GM21515 (cell line): Measurements from ENCODE around the gene LSMEM2.
"Not testable (repeated sequence)": the region's sequence is repeated elsewhere in the genome, so short reads cannot be mapped to it uniquely, and the experiment has no call there.

Experiments used
- ATAC-seq: cut with Tn5 transposase; IDR thresholded peaks from one replicate; pipeline ENCODE4 v1.9.1; 2021; ENCODE audit not compliant: unreplicated experiment

LSMEM2 gene

DNA sequence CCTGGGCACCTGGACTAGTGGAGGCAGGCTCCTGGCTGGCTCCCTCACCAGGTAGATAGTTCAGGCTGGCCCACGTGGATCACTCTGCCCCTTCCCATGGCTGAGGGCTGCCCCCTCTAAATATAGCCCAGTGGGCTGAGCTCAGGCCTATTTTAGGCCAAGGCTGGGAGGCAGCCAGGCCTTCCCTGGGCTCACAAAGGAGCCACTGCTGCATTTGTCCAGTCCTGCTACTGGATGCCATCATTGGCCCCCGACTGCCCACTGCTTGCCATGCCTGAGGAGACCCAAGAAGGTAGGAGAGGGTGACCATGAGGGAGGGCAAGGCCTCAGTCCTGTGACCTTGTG, at the start of gene LSMEM2:
Gene LSMEM2 (plus strand): TSS at position 208 of the 345 bp plus-strand sequence. CDS start 27 bp downstream, at position 235.
- no peak for ATAC-seq

DNA sequence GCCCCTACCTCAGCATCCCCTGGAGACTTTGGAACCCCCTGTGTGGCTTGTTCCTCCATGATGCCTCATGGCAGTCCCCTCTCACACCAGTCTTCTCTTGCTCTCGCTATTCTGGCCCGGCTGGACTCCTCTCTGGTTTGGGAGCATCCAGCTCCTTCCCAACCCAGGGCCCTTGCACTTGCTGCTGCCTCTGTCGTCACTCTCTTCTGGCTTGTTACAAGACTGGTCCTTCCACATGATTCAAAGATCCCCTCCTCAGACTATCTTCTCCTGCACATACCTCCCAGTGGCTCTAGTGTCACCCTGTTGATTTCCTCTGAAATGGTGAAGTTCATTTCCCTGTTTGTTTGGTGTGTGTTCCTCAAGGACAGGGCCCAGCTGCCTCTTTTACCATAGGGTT, 49.4 kb upstream of the LSMEM2 start:
- no peak for ATAC-seq

DNA sequence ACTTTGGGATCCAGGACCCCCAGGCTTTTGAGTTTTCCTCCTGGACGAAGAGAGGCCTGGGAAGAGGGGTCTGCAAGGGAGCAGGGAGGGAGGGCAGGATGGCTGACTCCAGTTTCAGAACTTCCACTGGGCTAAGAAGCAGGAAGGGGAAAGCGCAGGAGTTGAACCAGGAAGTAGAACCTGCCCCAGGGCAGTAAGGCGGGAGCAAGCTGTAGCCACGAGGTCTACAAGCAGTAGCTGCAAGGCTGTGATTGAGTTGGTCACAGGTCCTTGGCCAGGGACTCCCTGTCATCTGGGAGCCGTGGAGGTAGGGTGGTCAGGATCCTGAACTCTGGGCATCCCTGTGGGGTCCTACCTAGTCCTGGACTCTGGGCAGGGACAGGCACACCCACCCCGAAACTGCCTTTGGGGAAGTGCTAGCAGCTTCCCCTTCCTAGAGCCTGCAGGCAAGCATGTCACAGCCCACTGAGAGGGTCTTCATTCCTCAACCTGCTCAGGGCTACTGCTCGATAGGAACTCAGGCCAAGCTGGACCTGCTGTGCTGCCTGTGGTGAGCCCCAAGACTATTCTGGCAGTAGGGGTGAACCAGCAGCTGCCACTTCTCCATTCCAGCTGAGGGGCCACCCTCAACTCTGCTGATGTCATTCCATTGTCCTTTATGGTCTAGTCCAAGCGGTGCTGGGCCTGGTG, 48.6 kb upstream of the LSMEM2 start:
- ATAC-seq: no peak

DNA sequence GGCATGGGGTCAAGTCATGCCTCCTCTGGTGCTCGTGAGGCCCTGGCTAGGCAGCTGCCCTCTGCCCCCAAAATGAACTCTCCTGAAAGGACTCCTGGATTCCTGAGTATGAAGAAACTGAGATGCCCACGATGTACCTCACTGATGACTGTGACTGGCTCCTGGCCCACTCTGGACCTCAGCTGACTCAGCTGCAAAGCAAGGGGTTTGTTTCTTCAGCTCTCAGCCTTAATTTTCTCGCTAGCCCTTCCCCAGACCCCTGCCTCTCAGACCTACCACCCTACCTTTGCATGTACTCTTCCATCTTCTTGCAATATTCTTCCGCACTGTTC, 48.1 kb upstream of the LSMEM2 start:
- no peak for ATAC-seq

DNA sequence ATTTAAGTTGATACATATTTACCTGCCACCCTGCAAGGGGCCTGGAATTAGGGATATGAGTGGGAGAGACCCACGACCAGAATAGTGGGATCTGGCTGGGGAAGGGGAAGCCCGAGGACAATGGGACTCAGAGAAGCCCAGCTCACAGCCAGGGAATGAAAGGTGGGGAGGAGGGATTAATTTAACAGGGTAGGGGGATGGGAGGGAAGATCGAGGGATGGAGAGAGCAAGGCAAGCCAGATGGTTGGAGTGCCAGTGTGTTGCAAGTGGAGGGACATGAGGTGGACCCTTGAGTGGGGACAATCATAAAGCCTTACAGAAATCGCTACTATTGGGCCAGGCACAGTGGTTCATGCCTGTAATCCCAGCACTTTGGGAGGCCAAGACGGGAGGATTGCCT, 47.3 kb upstream of the LSMEM2 start:
- ATAC-seq: no peak

DNA sequence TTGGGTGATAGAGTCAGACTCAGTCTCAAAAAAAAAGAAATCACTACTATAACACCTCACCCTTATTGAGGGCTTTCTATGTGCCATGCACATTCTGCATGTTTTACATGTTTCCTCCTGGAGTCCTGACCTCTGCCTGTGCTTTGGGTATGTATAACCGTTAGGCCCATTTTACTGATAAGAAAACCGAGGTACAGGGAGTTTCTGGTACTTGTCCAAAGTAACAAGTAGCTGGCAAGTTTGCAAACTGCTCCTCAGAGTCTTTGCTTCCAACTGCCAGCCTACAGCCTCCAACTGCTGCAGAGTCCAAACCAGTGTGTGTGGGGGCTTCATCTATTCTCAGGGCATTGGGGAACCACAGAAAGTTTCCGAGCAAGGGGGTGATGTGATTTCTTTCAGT, 46.6 kb upstream of the LSMEM2 start:
- no peak for ATAC-seq

DNA sequence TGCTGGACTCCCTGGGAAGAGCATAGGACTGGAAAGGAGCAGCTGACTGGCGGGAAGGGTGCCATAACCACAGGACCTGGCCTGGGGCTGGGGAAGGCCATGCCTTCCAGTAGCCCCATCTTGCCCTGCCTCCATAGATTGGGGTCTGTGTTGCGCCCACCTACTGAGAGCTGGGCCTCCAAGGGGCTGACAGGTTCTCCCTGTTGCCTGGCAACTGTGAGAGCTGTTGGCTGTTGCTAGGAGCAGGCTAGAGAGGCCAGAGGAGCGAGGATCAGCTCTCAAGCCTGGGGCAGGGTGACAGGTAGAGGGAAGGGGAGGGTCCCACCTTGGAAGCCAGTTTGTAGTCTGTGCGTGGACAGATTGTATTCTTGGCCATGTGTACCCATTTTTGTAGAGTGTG, 45.7 kb upstream of the LSMEM2 start:
- no peak for ATAC-seq

DNA sequence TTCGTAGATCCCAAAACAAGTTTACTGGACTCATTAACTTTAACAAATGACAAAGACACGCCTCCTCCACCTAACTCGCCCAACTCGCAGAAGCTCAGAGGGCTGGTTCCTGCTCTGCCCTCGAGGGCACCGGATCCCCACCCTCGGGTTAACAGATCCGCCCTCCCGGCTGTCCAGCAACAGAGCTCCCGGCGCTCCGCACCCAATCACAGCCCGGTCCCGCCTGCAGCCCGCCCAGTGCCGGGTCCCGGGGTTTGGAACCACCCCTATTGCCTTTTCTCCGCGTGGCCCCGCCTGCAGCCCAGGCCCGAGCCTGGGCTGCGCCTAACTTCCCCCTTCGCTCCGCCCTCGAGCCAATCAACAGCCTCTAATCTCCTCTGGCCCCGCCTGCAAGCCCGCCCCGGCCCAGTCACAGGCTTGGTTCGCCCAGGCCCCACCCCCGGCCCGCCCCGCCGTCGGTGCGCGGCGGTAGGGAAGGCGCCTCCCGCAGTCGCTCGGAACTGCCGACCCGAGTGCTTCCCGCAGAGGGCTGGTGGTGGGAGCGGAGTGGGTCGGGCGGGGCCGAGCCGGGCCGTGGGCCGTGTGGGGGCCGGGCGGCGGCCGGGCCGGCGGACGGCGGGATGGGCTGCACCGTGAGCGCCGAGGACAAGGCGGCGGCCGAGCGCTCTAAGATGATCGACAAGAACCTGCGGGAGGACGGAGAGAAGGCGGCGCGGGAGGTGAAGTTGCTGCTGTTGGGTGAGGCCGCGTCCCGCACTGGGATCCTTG, 43.0 kb upstream of the LSMEM2 start, which contains the start of gene GNAI2:
Gene GNAI2 (plus strand): TSS at position 489 of the 768 bp plus-strand sequence. CDS start 132 bp downstream, at position 621.
- peak; percentile 92 for ATAC-seq

DNA sequence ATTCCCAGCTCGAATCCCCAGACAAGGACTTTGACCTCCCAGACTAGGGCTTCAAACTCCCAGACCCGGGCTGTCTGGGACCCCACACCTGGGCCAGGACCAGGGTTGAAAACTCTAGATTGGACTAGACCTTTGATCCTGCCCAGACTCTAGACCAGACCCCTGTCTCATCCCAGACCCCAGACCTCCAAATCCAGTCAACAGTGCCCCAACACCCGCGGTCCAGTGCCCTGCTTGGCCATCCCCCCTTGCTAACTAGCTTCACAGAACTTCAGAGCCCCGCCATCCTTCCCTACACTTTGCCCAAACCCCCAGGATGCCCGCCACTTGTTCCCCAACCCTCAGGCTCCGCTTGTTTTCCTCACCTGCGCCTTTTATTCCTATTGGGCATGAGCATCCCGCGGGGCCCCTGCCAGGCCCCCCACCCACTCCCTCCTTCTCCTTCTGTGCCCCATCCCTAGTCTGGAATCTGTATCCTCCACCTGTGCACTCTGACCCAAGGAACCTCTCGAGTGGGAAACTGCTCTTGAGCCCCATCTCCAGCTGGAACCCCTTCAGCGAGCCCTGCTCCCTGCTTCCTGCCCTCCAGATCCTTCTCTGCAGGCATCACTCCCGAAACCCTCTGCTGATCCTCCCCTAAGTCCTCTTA, 42.3 kb upstream of the LSMEM2 start:
- no peak for ATAC-seq

DNA sequence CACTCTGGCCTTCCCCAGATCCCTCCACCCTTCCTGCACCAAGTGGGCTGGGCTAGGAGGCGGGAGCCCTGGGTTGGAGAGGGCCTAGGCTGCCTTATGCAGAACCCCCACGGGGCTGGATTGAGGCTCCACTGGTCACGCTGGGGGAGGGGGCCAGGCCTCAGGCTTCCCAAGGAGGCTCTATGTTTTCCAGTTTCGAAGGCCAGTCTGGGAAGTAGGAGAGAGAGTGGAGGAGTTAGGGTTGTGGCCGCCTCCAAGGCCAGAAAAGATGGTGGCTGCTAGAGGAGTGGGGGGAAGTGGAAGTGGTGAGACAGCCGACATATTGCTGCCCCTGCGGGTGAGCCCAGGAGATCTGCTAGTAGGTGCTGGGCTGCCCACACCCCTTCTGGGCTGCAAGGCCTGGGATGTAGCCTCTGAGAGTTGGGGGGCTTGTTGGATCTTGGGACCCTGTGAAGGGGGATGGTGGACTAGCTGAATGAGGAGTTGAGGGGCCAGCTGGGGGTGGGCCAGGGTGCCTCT, 41.7 kb upstream of the LSMEM2 start:
- no peak for ATAC-seq

DNA sequence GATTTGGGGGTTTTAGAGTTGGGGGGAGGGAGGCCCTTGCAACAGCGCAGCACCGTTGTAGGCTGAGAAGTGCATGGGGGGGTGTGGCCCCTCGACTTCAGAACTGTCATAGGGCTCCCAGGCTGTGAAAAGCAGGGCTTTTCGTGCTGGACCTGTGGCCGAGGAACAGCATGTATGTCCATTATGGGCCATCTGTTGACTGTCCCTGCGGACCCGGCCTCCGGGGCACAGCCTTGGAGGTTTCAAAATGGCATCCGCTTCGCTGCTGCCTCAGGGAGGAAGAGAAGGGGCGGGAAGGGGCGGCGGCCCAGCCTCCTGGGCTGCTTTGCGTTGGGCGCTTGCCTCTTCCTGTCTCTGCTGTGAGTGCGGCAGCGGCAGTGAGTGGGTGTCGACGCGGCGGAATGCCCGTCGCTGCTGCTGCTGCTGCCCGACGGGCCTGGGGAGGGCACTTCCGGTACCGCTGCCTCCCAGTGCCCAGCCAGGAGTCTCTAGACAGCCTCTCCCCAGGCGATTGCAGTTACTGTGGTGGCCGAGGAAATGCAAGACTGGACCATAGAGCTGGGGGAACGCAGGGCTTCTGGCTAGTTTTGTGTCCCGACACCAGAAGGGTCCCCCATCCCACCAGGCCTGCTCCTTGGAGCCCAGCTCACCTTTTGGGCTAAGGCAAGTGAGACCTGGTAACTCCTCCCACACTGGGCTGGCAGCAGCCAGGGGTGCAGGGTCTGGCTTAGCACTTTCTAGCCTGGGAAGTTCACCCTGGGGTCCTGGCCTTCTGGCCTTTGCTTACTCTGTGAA, 40.9 kb upstream of the LSMEM2 start:
- peak; percentile 27 for ATAC-seq

DNA sequence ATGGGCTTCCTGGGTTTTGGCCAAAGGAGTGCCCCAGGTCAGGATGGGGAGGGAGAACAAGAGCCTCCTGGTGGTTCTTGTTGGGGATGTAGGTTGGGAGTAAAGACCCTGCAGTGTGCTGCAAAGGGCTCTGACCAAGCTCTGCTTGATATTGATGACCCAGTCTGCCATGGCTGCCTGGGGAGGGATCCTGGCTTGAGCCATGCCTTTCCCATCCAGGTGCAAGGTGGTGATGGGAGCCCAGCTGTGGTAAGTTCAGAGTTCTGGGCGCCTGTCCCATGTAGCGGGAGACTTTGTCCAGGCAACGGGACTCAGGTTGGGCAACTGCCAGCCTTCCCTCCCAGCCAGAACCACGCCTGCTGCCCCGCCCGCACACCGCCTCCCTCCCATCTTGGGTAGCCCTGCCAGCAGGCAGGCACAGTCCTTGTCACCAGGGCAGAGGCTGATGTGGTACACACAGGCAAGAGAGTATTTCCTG, 40.3 kb upstream of the LSMEM2 start:
- ATAC-seq: no peak

DNA sequence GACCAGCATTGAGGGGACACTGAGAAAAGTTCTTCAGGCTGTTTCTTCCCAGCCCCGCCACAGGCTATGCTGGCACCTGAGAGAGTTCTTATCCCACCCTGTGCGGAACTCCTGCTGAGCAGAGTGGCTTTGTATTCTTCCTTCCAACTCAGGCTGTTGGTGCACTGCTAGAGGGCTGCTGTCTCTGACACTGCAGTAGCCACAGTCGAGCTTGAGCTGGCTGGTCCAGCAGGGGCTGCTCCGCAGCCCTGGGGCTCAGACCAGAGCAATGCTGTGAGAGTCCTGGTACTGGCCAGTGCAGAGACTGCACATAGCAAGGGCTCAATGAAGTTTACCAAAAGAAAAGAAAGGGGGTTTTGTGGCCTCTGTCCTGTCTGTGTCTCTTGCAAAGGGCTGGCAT, 39.2 kb upstream of the LSMEM2 start:
- no peak for ATAC-seq

DNA sequence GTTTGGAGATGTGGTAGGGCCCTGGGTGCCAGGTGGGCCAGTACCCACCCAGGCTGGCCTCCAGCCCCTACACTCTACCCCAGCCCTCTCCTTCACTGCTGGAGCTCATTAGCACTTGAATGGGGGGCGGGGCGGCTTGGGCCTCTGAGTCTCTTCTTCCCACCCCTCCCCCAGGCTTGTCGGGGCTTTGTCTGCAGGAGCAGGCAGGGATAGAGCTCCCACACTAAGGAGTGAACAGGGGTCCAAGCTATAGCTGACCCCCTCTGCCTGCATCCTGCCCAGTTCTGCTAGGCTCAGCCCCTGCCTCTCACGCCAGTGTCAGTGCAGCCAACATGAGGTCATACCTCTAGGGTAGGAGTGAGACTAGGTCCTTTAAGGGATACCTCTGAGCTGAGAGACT, 37.7 kb upstream of the LSMEM2 start:
- no peak for ATAC-seq

DNA sequence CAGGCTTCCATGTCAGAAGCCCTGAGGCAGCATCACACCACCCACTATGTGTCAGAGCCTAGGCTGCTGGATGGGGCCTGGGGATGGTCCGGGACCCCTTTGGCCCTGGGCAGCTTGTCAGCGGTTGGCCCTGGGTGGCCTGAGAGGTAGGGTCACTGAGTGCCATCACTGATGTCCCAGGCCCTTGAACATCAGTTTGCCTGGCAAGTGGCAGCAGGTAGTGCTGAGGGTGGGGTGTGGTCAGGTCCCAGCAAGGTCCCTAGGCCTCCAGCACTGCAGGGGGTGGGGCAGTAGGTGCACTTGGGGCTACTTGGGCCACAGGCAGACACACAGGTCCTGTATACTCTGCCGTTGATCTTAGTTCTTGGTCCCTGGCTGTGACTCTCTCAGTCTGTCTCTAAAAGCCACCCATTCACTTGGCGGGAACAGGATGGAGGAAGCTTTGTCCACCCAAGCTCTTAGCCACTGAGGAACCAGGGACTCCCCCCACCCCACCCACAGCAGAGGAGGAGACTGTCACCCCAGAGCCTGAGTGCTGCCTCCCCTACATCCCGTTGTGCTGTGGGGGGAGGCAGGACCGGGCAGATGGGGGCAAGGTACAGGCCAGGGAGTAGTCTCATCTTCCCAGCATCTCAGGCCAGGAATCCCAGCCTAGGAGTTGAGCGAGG, 37.0 kb upstream of the LSMEM2 start:
- ATAC-seq: no peak

DNA sequence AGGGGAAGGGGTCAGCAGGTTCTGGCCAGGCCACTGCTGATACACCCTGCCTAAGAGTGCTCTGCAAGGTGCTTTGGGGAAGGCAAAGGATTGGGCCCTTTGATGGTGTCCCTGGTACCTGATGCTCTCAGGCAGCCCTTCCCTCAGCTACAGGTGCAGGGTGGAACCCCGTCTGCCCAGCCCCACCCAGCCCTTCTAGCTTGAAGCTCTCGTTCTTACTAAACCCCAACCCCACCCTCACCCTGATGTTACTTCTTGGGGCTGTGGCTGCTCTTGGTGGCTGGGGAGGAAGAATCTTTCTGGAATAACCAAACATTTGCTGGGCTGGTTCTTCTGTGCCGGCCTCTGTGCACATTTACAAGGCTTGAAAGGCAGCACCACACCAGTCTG, 36.5 kb upstream of the LSMEM2 start:
- ATAC-seq: no peak

DNA sequence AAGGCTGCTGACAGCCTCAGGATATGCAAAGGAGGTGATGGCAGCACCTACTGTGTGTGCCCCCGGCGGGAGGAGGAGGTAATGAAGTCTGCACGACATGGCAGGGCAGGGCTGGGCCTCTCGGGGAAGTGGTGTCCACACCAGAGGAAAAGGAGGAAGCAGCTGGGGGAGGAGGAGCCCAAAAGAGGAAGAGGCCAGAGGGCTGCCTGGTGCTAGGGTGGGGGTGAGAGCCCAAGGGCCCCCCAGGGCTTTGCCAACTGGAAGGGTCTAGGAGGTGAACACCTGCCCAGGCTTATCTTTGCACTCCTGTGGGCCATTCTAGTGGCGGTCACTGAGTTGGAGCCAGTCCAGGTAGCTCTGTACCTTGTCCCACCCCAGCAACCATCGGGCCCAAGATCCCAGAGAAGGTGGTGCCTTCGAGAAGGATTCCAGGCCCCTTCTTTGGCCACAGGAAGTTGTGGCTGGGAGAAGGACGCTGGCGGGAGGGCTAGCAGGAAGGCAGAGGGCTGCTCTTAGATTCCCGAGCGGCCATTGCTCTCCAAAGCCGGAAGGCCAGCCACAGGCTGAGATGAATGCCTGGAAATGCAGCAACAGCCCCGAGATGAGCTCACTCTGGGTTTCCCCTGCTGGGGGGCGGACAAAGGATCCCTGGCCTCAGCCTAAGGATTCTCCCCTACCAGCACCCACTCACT, 35.9 kb upstream of the LSMEM2 start:
- ATAC-seq: no peak

DNA sequence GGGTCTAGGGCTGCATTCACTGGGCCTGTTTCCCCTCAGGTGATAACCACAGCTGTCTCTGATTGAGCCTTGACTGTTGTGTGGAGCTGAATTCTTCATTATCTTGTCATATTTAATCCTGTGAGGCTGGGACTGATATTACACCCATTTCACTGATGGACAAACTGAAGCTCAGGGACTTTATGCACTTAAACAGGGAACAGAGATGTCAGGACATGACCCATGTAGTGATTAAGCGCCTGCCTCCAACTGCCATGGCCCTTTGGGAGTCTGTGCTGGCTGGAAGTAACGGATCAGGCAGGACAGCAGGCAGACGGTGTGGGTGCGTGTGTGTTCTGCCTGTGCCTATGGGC, 35.4 kb upstream of the LSMEM2 start:
- no peak for ATAC-seq

DNA sequence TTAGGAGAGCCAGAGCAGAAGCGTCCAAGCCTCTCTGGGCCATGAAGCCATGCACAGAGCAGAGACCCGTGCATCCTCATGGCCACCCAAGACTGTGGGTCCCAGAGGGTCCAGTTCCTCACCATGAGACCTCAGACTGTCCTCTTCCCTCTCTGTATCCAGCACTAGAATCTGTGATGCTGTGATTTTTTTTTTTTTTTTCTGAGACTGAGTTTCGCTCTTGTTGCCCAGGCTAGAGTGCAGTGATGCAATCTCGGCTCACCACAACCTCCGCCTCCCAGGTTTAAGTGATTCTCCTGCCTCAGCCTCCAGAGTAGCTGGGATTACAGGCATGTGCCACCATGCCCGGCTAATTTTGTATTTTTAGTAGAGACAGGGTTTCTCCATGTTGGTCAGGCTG, 34.1 kb upstream of the LSMEM2 start:
- not testable (repeated sequence) for ATAC-seq

DNA sequence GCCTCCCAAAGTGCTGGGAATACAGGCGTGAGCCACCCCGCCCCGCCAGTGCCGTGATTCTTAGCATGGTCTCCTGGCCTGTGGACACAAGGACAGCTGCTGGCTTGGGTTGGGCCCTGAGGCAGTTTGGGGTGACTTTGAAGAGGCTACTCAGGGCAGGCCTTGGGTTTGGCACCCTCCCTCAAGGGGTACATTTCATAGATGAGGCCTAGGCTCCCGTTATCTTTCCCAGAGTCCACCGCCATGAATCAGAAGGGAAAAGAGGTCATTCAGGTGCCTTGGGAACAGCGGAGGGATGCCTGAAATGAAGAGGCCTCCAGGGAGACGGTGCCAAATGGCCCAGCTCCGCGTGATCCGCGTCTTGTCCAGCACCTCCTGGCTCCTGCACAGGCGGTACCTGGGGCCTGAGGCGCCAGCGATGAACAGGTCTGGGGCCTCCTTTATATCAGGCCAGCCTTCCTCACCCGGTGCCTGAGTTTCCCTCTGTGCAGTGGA, 33.6 kb upstream of the LSMEM2 start:
- no peak for ATAC-seq
